Keratinocyte (primary cell): ENCODE measurements around the gene TMEM134.

Experiments
- EZH2 ChIP-seq: IDR thresholded peaks from one replicate; pipeline ENCODE4 v1.6.1; 2012; ENCODE audit warnings: inconsistent platforms, mild to moderate bottlenecking, low read length, moderate library complexity
- TF ChIP-seq, protein P1 (sequence below), 3 experiments: IDR thresholded peaks in 1 of 3; conservative IDR thresholded peaks in 1 of 3; optimal IDR thresholded peaks in 1 of 3; 2 replicates in 2 of 3; 3 replicates in 1 of 3; pipeline versions ENCODE3 to v1.5.1; 2011; ENCODE audit warnings: low read length in 3 of 3, mild to moderate bottlenecking in 3 of 3, moderate library complexity in 2 of 3, control low read depth in 1 of 3, inconsistent platforms in 1 of 3; ENCODE audit not compliant: insufficient read depth in 2 of 3; ENCODE audit errors: extremely low read depth in 1 of 3

DNA sequence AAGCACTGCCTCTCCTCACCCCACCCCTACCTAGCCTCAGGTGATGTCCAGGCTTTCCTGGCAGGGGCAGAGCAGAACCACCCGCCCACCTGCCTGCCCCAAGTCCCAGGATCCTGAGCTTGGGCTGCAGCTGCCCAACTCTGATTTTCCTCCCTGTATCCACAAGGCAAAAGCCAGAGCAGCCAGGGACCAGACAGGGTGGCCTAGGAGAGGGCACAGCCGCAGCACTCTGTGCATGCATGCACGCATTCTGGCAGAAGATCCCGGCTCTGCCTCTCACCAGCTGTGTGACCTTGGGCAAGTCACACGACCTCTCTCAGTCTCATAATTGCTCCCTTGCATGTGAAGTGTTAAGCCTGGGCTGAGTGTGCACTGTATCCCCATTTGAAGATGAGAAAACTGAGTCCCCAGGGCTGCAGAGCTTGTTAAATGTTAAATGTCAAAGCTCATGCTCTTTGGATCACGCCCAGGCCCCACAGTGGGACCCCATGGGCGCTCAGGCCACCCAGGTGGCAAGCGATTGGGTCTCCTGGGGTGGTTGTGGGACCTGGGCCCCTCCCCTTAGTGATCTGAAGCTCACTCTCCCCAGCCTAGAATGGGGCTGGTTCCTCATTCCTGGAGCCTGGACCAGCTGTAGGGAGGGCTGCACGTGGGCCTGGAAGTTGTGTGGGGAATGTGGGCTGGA, 56.4 kb downstream of the TMEM134 start:
- TF ChIP-seq, protein P1, sequence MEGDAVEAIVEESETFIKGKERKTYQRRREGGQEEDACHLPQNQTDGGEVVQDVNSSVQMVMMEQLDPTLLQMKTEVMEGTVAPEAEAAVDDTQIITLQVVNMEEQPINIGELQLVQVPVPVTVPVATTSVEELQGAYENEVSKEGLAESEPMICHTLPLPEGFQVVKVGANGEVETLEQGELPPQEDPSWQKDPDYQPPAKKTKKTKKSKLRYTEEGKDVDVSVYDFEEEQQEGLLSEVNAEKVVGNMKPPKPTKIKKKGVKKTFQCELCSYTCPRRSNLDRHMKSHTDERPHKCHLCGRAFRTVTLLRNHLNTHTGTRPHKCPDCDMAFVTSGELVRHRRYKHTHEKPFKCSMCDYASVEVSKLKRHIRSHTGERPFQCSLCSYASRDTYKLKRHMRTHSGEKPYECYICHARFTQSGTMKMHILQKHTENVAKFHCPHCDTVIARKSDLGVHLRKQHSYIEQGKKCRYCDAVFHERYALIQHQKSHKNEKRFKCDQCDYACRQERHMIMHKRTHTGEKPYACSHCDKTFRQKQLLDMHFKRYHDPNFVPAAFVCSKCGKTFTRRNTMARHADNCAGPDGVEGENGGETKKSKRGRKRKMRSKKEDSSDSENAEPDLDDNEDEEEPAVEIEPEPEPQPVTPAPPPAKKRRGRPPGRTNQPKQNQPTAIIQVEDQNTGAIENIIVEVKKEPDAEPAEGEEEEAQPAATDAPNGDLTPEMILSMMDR (optimal IDR thresholded peaks at IDR 0.05 in 1 of 3, IDR thresholded peaks at IDR 0.05 in 1 of 3, conservative IDR thresholded peaks at IDR 0.05 in 1 of 3; ENCODE audit: extremely low read depth in 1 of 3, insufficient read depth in 2 of 3, low read length in 3 of 3): no peak
- no peak for TF ChIP-seq EZH2
